ENCODE results near the gene SIRT7. TPM values are rescaled to one million over a fixed set of nuclear protein-coding genes. Genes with fewer than 3 reads are reported as not detected.
"Not testable (repeated sequence)": the region's sequence is repeated elsewhere in the genome, so short reads cannot be mapped to it uniquely, and the experiment has no call there.

The SIRT7 gene
- total RNA-seq, 6 experiments from 2014 or later, result 16.2 to 20.7 (median 18.5) TPM

DNA sequence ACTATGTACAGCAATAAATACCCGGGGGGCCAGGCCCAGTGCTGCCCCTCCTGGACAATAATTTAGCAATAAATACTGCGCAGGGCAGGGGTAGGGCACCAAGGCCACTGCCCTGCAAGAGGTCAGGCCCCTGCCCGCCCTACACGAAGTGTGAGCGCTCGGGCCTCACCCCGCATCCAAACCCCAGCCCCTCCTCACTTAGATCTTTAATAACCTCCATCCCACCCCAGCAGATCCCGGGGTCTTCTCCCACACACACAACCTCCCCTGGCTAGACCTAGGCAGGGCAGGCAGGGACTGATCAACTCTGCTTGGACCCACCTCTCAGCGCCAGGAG lies 325 bp upstream of the SIRT7 start:
- peaks cover 35% of the 10 kb centered on the region for H3K36me3 Mint-ChIP-seq (ENCODE audit: low read depth)
- peak overlapping the region; percentile 68; the same call in 1 of the 2 replicates for H3K27ac Mint-ChIP-seq
- peaks cover 33% of the 10 kb centered on the region for H3K4me1 Mint-ChIP-seq (ENCODE audit: low read depth)
- not testable (repeated sequence) for DNase-seq; H3K9me3 Mint-ChIP-seq; H3K27me3 Mint-ChIP-seq (ENCODE audit: insufficient read depth)
- peak overlapping the region; percentile 87 for H3K4me3 Mint-ChIP-seq
- TF ChIP-seq CTCF (IDR thresholded peaks at IDR 0.05), result 0 out of 2 replicates have a peak, but pooled peaks have one; percentile 21

DNA sequence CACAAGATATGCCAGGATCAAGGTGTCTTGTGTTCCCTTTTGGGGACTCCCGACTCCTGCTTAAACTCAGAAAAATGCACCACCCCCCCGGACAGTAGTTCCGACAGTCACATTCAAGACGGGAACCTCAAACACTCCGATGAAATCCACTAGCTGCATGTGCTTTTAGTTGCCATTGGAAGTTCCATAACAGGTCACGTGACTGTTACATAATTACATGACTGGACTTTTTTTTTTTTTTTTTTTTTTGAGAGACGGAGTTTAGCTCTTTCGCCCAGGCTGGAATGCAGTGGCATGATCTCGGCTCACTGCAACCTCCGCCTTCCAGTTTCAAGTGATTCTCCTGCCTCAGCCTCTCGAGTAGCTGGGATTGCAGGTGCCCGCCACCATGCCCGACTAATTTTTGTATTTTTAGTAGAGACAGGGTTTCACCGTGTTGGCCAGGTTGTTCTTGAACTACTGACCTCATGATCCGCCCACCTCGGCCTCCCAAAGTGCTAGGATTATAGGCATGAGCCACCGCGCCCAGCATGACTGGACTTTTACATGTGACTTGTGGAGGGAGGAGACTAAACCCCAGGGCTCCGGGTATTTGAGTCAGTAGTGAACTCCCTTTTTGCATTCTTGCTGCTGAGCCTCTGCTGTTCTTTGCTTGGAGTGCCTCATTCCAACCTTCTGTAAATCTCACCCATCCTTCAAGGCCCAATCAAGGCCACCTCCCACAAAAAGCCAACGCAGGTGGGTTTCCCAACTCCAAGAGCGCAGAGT lies 1.6 kb downstream of the SIRT7 start:
- no peak for TF ChIP-seq CTCF (IDR thresholded peaks at IDR 0.05)
- Mint-ChIP-seq H3K27ac (peak overlapping the region; percentile 70), H3K36me3 (ENCODE audit: low read depth) (peaks cover 48% of the 10 kb centered on the region), H3K4me3 (peak overlapping the region; percentile 90), H3K27me3 (ENCODE audit: insufficient read depth) (no peaks in the 10 kb centered on the region; the same call in 1 of the 2 replicates), H3K4me1 (ENCODE audit: low read depth) (peaks cover 33% of the 10 kb centered on the region), H3K9me3 (no peaks in the 10 kb centered on the region)
- peak; percentile 72 for DNase-seq

DNA sequence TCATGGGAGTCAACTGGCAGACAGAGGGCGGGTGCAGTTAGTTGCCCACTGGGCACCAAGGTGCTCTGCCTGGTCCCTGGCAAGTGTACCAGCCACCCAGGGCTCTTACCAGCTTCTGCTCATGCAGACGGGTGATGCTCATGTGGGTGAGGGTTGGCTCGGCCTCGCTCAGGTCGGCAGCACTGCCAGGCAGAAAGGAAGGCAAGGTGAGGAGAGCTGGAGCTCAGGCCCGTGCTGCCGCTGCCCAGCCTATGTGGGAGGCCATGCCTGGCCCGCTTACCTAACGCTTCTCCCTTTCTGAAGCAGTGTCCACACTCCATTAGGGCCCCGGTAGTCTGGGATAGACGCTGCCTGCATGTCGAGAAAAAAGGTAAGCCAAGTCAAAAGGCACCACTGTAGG lies 2.6 kb downstream of the SIRT7 start:
- H3K4me3 Mint-ChIP-seq, result no peak overlapping the region
- H3K9me3 Mint-ChIP-seq, result no peaks in the 10 kb centered on the region
- no peak overlapping the region for H3K27ac Mint-ChIP-seq
- DNase-seq, result no peak
- peaks cover 44% of the 10 kb centered on the region for H3K36me3 Mint-ChIP-seq (ENCODE audit: low read depth)
- H3K27me3 Mint-ChIP-seq (ENCODE audit: insufficient read depth), result no peaks in the 10 kb centered on the region; the same call in 1 of the 2 replicates
- TF ChIP-seq CTCF (IDR thresholded peaks at IDR 0.05), result no peak
- peaks cover 27% of the 10 kb centered on the region for H3K4me1 Mint-ChIP-seq (ENCODE audit: low read depth)

- no peak for DNase-seq
- Mint-ChIP-seq H3K27ac (no peak overlapping the region), H3K4me1 (ENCODE audit: low read depth) (peaks cover 24% of the 10 kb centered on the region), H3K36me3 (ENCODE audit: low read depth) (peaks cover 40% of the 10 kb centered on the region), H3K9me3 (no peaks in the 10 kb centered on the region), H3K4me3 (no peak overlapping the region), H3K27me3 (ENCODE audit: insufficient read depth) (no peaks in the 10 kb centered on the region; the same call in 1 of the 2 replicates)
- no peak for TF ChIP-seq CTCF (IDR thresholded peaks at IDR 0.05)
Observed at GRCh38 chr17:81914103-81914850, 3.7 kb downstream of the SIRT7 start.

- no peak for TF ChIP-seq CTCF (IDR thresholded peaks at IDR 0.05)
- Mint-ChIP-seq H3K36me3 (ENCODE audit: low read depth) (peaks cover 35% of the 10 kb centered on the region), H3K4me1 (ENCODE audit: low read depth) (peaks cover 18% of the 10 kb centered on the region), H3K27me3 (ENCODE audit: insufficient read depth) (no peaks in the 10 kb centered on the region; the same call in 1 of the 2 replicates), H3K4me3 (no peak overlapping the region), H3K9me3 (no peaks in the 10 kb centered on the region), H3K27ac (no peak overlapping the region)
- DNase-seq, result no peak
Observed at GRCh38 chr17:81913394-81914102, 4.4 kb downstream of the SIRT7 start.
